K562 (cell line): ENCODE measurements around the gene SNX10. TPM values are rescaled to one million over a fixed set of nuclear protein-coding genes. Genes with fewer than 3 reads are reported as not detected.

Source experiments
- CEBPG ChIP-seq, 3 experiments: fragments of 200-800 bp in 1 of 3; sonication (Bioruptor generic) in 1 of 3; sonication (generic) in 1 of 3; formaldehyde crosslinking in 1 of 3; IDR thresholded peaks in 2 of 3; conservative IDR thresholded peaks in 1 of 3; 2 replicates each; pipeline versions ENCODE4 v1.6.1 to v1.8.0; 2016 to 2022; ENCODE audit warnings: missing compliant biosample characterization in 2 of 3, missing genetic modification characterization in 2 of 3, mild to moderate bottlenecking in 1 of 3, missing genetic modification reagents in 1 of 3
- FOXA1 ChIP-seq: fragments of 450-650 bp; IDR thresholded peaks from 2 replicates; pipeline ENCODE4 v1.6.1; 2016; ENCODE audit warnings: mild to moderate bottlenecking, borderline replicate concordance
- FOXK1 ChIP-seq: sonication (generic); formaldehyde crosslinking; IDR thresholded peaks from 2 replicates; pipeline ENCODE4 v1.8.0; 2022; ENCODE audit warnings: missing genetic modification reagents, mild to moderate bottlenecking, borderline replicate concordance
- FOXO4 ChIP-seq: fragments of 450-650 bp; formaldehyde crosslinking; IDR thresholded peaks from 2 replicates; pipeline ENCODE4 v1.4.0; 2020; ENCODE audit warnings: mild to moderate bottlenecking, moderate library complexity
- HBP1 ChIP-seq: fragments of 450-650 bp; formaldehyde crosslinking; IDR thresholded peaks from 2 replicates; pipeline ENCODE4 v1.4.0; 2022; ENCODE audit warnings: missing genetic modification characterization
- NFATC3 ChIP-seq: fragments of 450-650 bp; IDR thresholded peaks from 2 replicates; pipeline ENCODE4 v1.6.1; 2017; ENCODE audit warnings: mild to moderate bottlenecking
- NFRKB ChIP-seq: fragments of 450-650 bp; IDR thresholded peaks from 2 replicates; pipeline ENCODE4 v1.6.1; 2016; ENCODE audit warnings: low read depth
- NR1H2 ChIP-seq: sonication (generic); formaldehyde crosslinking; IDR thresholded peaks from 2 replicates; pipeline ENCODE4 v1.4.0; 2020; ENCODE audit warnings: mild to moderate bottlenecking, missing genetic modification reagents
- POLR2AphosphoS2 ChIP-seq: IDR thresholded peaks from 2 replicates; pipeline ENCODE4 v1.6.1; 2012; ENCODE audit warnings: low read length, improper control_type of control experiment
- PYGO2 ChIP-seq: fragments of 450-650 bp; IDR thresholded peaks from 2 replicates; pipeline ENCODE4 v1.6.1; 2016; ENCODE audit warnings: mild to moderate bottlenecking, missing genetic modification characterization, moderate library complexity, missing compliant biosample characterization
- SAFB ChIP-seq: fragments of 200-400 bp; formaldehyde crosslinking; IDR thresholded peaks from 2 replicates; pipeline ENCODE4 v1.6.1; 2017; ENCODE audit warnings: low read depth, low read length, borderline replicate concordance
- SNRNP70 ChIP-seq: fragments of 200-400 bp; formaldehyde crosslinking; optimal IDR thresholded peaks from 2 replicates; pipeline ENCODE3; 2017; ENCODE audit warnings: low read depth, low read length
- SRSF7 ChIP-seq: fragments of 200-400 bp; formaldehyde crosslinking; optimal IDR thresholded peaks from 2 replicates; pipeline ENCODE3; 2017; ENCODE audit warnings: mild to moderate bottlenecking, low read depth, low read length
- THRA ChIP-seq: fragments of 450-650 bp; IDR thresholded peaks from 2 replicates; pipeline ENCODE4 v1.6.1; 2017; ENCODE audit warnings: mild to moderate bottlenecking, moderate library complexity
- YY1 ChIP-seq, 3 experiments: IDR thresholded peaks; 2 replicates each; pipeline ENCODE4 v1.6.1; 2011; ENCODE audit warnings: low read length in 2 of 3, mild to moderate bottlenecking in 2 of 3, moderate library complexity in 2 of 3, borderline replicate concordance in 1 of 3, control low read depth in 1 of 3, low read depth in 1 of 3; ENCODE audit not compliant: insufficient read depth in 3 of 3, insufficient replicate concordance in 2 of 3, control insufficient read depth in 1 of 3, insufficient read length in 1 of 3; ENCODE audit errors: extremely low read depth in 1 of 3
- ZNF175 ChIP-seq: fragments of 200-800 bp; sonication (Bioruptor generic); IDR thresholded peaks from 2 replicates; pipeline ENCODE4 v1.6.1; 2016; ENCODE audit warnings: low read depth, mild to moderate bottlenecking, missing genetic modification characterization, missing compliant biosample characterization
- ZNF395 ChIP-seq: fragments of 200-800 bp; sonication (Bioruptor generic); IDR thresholded peaks from 2 replicates; pipeline ENCODE4 v1.6.1; 2017; ENCODE audit warnings: missing genetic modification characterization, missing compliant biosample characterization
- ZNF639 ChIP-seq, 2 experiments: fragments of 200-800 bp in 1 of 2; sonication (Bioruptor generic) in 1 of 2; sonication (generic) in 1 of 2; formaldehyde crosslinking in 1 of 2; IDR thresholded peaks in 1 of 2; conservative IDR thresholded peaks in 1 of 2; 2 replicates each; pipeline versions ENCODE4 v1.5.0 to v1.6.1; 2016 to 2020; ENCODE audit warnings: missing compliant biosample characterization in 1 of 2, missing genetic modification characterization in 1 of 2, missing genetic modification reagents in 1 of 2
- polyA plus RNA-seq, 8 experiments: library from polyadenylated mRNA; depleted of rRNA in 4 of 8; stranded (reverse) in 5 of 8; unstranded in 3 of 8; fragments of >200 nt; fragmentation: Nextera tagmentation in 2 of 8; fragmentation: Illumina TruSeq in 1 of 8; extraction: Ambion mirVana in 2 of 8; extraction: Trizol in 1 of 8; gene quantifications; 2 replicates each; pipeline versions ENCODE4 v1.2.1 to v1.2.3, GENCODE V29; 2011 to 2014; ENCODE audit warnings: inconsistent platforms in 1 of 8, missing spikeins in 1 of 8
- total RNA-seq, 7 experiments: library from RNA; depleted of rRNA in 6 of 7; stranded (reverse); fragments of >200 nt in 6 of 7; fragmentation: Illumina TruSeq in 2 of 7; extraction: Trizol in 2 of 7; gene quantifications; 2 replicates each; pipeline versions ENCODE4 v1.2.1 to v1.2.3, GENCODE V29; 2011 to 2021; ENCODE audit warnings: low replicate concordance in 1 of 7

SNX10 gene
- total and polyA plus RNA-seq, 9 of the 15 experiments (the other 6 are each of a cell fraction or from before 2014, with no cell fraction given), result 6.9 to 16.5 (median 11.5) TPM

GRCh38 chr7:26398756-26399509 lies 107.3 kb downstream of the SNX10 start (continued):
- TF ChIP-seq HBP1 (CRISPR knock-in tag), result 0 out of 2 replicates have a peak, but pooled peaks have one; percentile 5
- TF ChIP-seq PYGO2 (tag), result no peak
- no peak for TF ChIP-seq FOXA1
- TF ChIP-seq POLR2AphosphoS2, result no peak
- TF ChIP-seq NFATC3, result no peak
- TF ChIP-seq YY1 (IDR thresholded peaks at IDR 0.05; ENCODE audit: borderline replicate concordance in 1 of 3, control insufficient read depth in 1 of 3, extremely low read depth in 1 of 3, insufficient read depth in 3 of 3, insufficient read length in 1 of 3, insufficient replicate concordance in 2 of 3, low read depth in 1 of 3, low read length in 2 of 3), result peak in 1 of 3 experiments; percentile 27
- TF ChIP-seq SRSF7, result no peak
- peak; percentile 39; the same call in 1 of the 2 replicates for TF ChIP-seq NFRKB
- no peak for TF ChIP-seq SNRNP70
- no peak for TF ChIP-seq FOXO4 (CRISPR knock-in tag)
- no peak for TF ChIP-seq FOXK1 (CRISPR knock-in tag)
- no peak for TF ChIP-seq SAFB
- no peak for TF ChIP-seq NR1H2 (CRISPR knock-in tag)
- TF ChIP-seq ZNF639 (CRISPR knock-in tag; conservative IDR thresholded peaks at IDR 0.05 in 1 of 2, IDR thresholded peaks at IDR 0.05 in 1 of 2), result 0 out of 4 replicates have a peak, but pooled peaks of 1 of the 2 experiments have one; percentile 6
- peak; percentile 27; the same call in 1 of the 2 replicates for TF ChIP-seq ZNF395 (CRISPR knock-in tag)
- no peak for TF ChIP-seq THRA
- no peak for TF ChIP-seq CEBPG (CRISPR knock-in tag; IDR thresholded peaks at IDR 0.05)
- TF ChIP-seq CEBPG (tag; conservative IDR thresholded peaks at IDR 0.05 in 1 of 2, IDR thresholded peaks at IDR 0.05 in 1 of 2), result no peak
- TF ChIP-seq ZNF175 (CRISPR knock-in tag), result no peak; the same call in 1 of the 2 replicates
